IPS-18c (cell line): ENCODE measurements around the gene TTLL7.

Experiments used
- H3K4me3 ChIP-seq: 2 replicates; pipeline ENCODE4 v1.7.0; 2013; ENCODE audit warnings: low read depth, mild to moderate bottlenecking, low read length, moderate library complexity; ENCODE audit not compliant: insufficient read depth
- H3K9me3 ChIP-seq: one replicate; pipeline ENCODE4 v1.6.1; 2013; ENCODE audit warnings: mild to moderate bottlenecking, low read length, moderate library complexity; ENCODE audit not compliant: control insufficient read depth, insufficient read depth

The TTLL7 gene

GRCh38 chr1:83998498-83999315, at the start of gene TTLL7:
Gene TTLL7 (minus strand): TSS chr1:83999132. CDS start chr1:83952211, 46,921 bp downstream.
- Histone ChIP-seq H3K4me3 (peak within 1 kb of the TSS; percentile 78), H3K9me3 (no peaks in the 10 kb centered on the region)

- H3K9me3 ChIP-seq = peaks cover 2% of the 10 kb centered on the region
- H3K4me3 ChIP-seq = no peak overlapping the region
Observed at GRCh38 chr1:84042461-84042860, 43.5 kb upstream of the TTLL7 start.

GRCh38 chr1:84037758-84038611, 39.1 kb upstream of the TTLL7 start:
- Histone ChIP-seq H3K4me3 (no peak overlapping the region), H3K9me3 (peaks cover 2% of the 10 kb centered on the region)

GRCh38 chr1:84031802-84032327, 32.9 kb upstream of the TTLL7 start:
- Histone ChIP-seq H3K9me3 (no peaks in the 10 kb centered on the region), H3K4me3 (no peak overlapping the region)

GRCh38 chr1:84027368-84027767, 28.4 kb upstream of the TTLL7 start:
- H3K9me3 ChIP-seq = no peaks in the 10 kb centered on the region
- no peak overlapping the region for H3K4me3 ChIP-seq

- no peak overlapping the region for H3K4me3 ChIP-seq
- no peaks in the 10 kb centered on the region for H3K9me3 ChIP-seq
Observed at GRCh38 chr1:84025966-84026365, 27.0 kb upstream of the TTLL7 start.

- Histone ChIP-seq H3K4me3 (no peak overlapping the region), H3K9me3 (no peaks in the 10 kb centered on the region)
Observed at GRCh38 chr1:84021822-84022221, 22.9 kb upstream of the TTLL7 start.

GRCh38 chr1:84020151-84020550, 21.2 kb upstream of the TTLL7 start:
- Histone ChIP-seq H3K4me3 (no peak overlapping the region), H3K9me3 (no peaks in the 10 kb centered on the region)

GRCh38 chr1:84019217-84019616, 20.3 kb upstream of the TTLL7 start:
- Histone ChIP-seq H3K9me3 (no peaks in the 10 kb centered on the region), H3K4me3 (no peak overlapping the region)

GRCh38 chr1:84013708-84014107, 14.8 kb upstream of the TTLL7 start:
- Histone ChIP-seq H3K4me3 (no peak overlapping the region), H3K9me3 (no peaks in the 10 kb centered on the region)

GRCh38 chr1:84012018-84012417, 13.1 kb upstream of the TTLL7 start:
- Histone ChIP-seq H3K4me3 (no peak overlapping the region), H3K9me3 (no peaks in the 10 kb centered on the region)

GRCh38 chr1:84010136-84010535, 11.2 kb upstream of the TTLL7 start:
- no peaks in the 10 kb centered on the region for H3K9me3 ChIP-seq
- no peak overlapping the region for H3K4me3 ChIP-seq

- Histone ChIP-seq H3K9me3 (no peaks in the 10 kb centered on the region), H3K4me3 (no peak overlapping the region)
Observed at GRCh38 chr1:84008631-84009030, 9.7 kb upstream of the TTLL7 start.

GRCh38 chr1:84006591-84006990, 7.7 kb upstream of the TTLL7 start:
- H3K9me3 ChIP-seq = no peaks in the 10 kb centered on the region
- no peak overlapping the region for H3K4me3 ChIP-seq

- Histone ChIP-seq H3K4me3 (no peak overlapping the region), H3K9me3 (no peaks in the 10 kb centered on the region)
Observed at GRCh38 chr1:84001501-84001900, 2.6 kb upstream of the TTLL7 start.

GRCh38 chr1:84000954-84001495, 2.1 kb upstream of the TTLL7 start:
- Histone ChIP-seq H3K9me3 (no peaks in the 10 kb centered on the region), H3K4me3 (no peak overlapping the region)

GRCh38 chr1:84000196-84000885, 1.4 kb upstream of the TTLL7 start:
- H3K9me3 ChIP-seq = no peaks in the 10 kb centered on the region
- H3K4me3 ChIP-seq = no peak overlapping the region
